Ovary (tissue), 9 donors: Measurements from ENCODE around the gene TTC9B. TPM values are rescaled to one million over a fixed set of nuclear protein-coding genes. Genes with fewer than 3 reads are reported as not detected.

Source experiments
- DNase-seq, 5 donors: peaks; one replicate each; pipeline ENCODE4 v3.0.0-alpha.2; 2019 to 2020
- H3K27ac ChIP-seq, 2 donors: fragments of 200-600 bp; one replicate each; pipeline versions ENCODE4 v1.5.1 to v1.8.0; 2019 to 2022
- H3K27me3 ChIP-seq: fragments of 200-600 bp; one replicate; pipeline ENCODE4 v1.8.0; 2022
- H3K36me3 ChIP-seq: fragments of 200-600 bp; sonication (generic); one replicate; pipeline ENCODE4 v1.5.1; 2019
- H3K4me1 ChIP-seq: one replicate; pipeline ENCODE4 v1.8.1; 2013; ENCODE audit warnings: mild to moderate bottlenecking, moderate library complexity; ENCODE audit not compliant: insufficient read depth
- H3K4me3 ChIP-seq: fragments of 200-600 bp; sonication (generic); one replicate; pipeline ENCODE4 v1.5.1; 2017
- H3K9me3 ChIP-seq, 2 donors: fragments of 200-600 bp in 1 of 2; sonication (generic) in 1 of 2; one replicate each; pipeline versions ENCODE4 v1.5.1 to v1.8.1; 2013 to 2019; ENCODE audit warnings: mild to moderate bottlenecking in 1 of 2, moderate library complexity in 1 of 2
- CTCF ChIP-seq, 3 donors: fragments of 450-650 bp in 2 of 3; fragments of 200-600 bp in 1 of 3; IDR thresholded peaks; one replicate each; pipeline versions ENCODE4 v1.5.1 to v1.8.0; 2016 to 2022; ENCODE audit warnings: antibody characterized with exemption in 3 of 3, mild to moderate bottlenecking in 1 of 3
- EP300 ChIP-seq: sonication (generic); formaldehyde crosslinking; IDR thresholded peaks from one replicate; pipeline ENCODE4 v1.6.1; 2017; ENCODE audit warnings: antibody characterized with exemption
- POLR2A ChIP-seq: fragments of 450-650 bp; IDR thresholded peaks from one replicate; pipeline ENCODE4 v1.6.1; 2017; ENCODE audit warnings: antibody characterized with exemption, mild to moderate bottlenecking, moderate library complexity
- WGBS, 3 donors: extraction: QIAGEN DNeasy Blood & Tissue Kit in 1 of 3; methylation state at CpG; one replicate each; pipeline versions ENCODE4 v1.1.5 to v1.1.7; 2013 to 2017; 5-methylcytosine and 5-hydroxymethylcytosine counted together
- intact Hi-C, 4 donors: fragments of 100-400 bp; cut with DNase I; formaldehyde crosslinking; loops; one replicate each; pipeline versions ENCODE4 v1.11.0 to v1.15.1; 2022 to 2023
- polyA plus RNA-seq, 2 donors: library from polyadenylated mRNA; stranded (reverse); fragments of 200-250 nt in 1 of 2; fragments of 350-450 nt in 1 of 2; fragmentation: Illumina TruSeq in 1 of 2; extraction: RNeasy Lipid Tissue Mini Kit (QIAGEN cat#74804) in 1 of 2; gene quantifications; one replicate each; pipeline ENCODE4 v1.2.3, GENCODE V29; 2013 to 2014
- total RNA-seq, 7 donors: library from RNA; depleted of rRNA in 2 of 7; stranded (reverse); fragments of >200 nt in 2 of 7; fragmentation: NEBNext Ultra II Directional in 3 of 7; extraction: Animal tissue kit (Norgen Biotek cat#: 25700) in 3 of 7; gene quantifications; one replicate each; pipeline versions ENCODE4 v1.1.0 to v1.2.4, GENCODE V29; 2016 to 2023
- donor health status: DM: no; HTN: no; CAD: no; lungs with moderate emphysema.
- donor health status: DM: no; HTN: no; CAD: no.
- donor health status: Bipolar disorder and iron deficiency.
- donor health status: DM: yes; HTN: yes; CAD: no.
- donor health status: DM: no; HTN: no; CAD: no.
- donor health status: DM: yes; HTN: yes; CAD: no.

TTC9B gene
- total and polyA plus RNA-seq, 9 donors, result not detected

- intact Hi-C loops, result loop anchor here in 1 of 4 donors (5.0 kb wide), 1 partner anchor 44 kb away; the partner anchor contains the start of gene MAP3K10
- Histone ChIP-seq H3K9me3 (no peaks in the 10 kb centered on the region), H3K27ac (no peak overlapping the region), H3K4me3 (no peak overlapping the region), H3K27me3 (no peaks in the 10 kb centered on the region), H3K36me3 (no peaks in the 10 kb centered on the region), H3K4me1 (no peaks in the 10 kb centered on the region)
- TF ChIP-seq EP300, result no peak
- no peak for TF ChIP-seq POLR2A
- TF ChIP-seq CTCF (IDR thresholded peaks at IDR 0.05), result no peak
- DNase-seq, result no peak
- WGBS, 3 donors, result 82 to 89% (median 88%) methylated on average over 6 of the region's 6 CpGs
Measured at GRCh38 chr19:40236366-40236765, 18.2 kb upstream of the TTC9B start.

GRCh38 chr19:40236026-40236355 lies 17.8 kb upstream of the TTC9B start:
- no peak for DNase-seq
- Histone ChIP-seq H3K27ac (no peak overlapping the region), H3K9me3 (no peaks in the 10 kb centered on the region), H3K4me1 (no peaks in the 10 kb centered on the region), H3K27me3 (no peaks in the 10 kb centered on the region), H3K4me3 (no peak overlapping the region), H3K36me3 (no peaks in the 10 kb centered on the region)
- 91 to 96% (median 93%) methylated on average over 9 of the region's 9 CpGs for WGBS, 3 donors
- intact Hi-C loops, result loop anchor here in 1 of 4 donors (5.0 kb wide), 1 partner anchor 44 kb away; the partner anchor contains the start of gene MAP3K10
- no peak for TF ChIP-seq EP300
- TF ChIP-seq CTCF (IDR thresholded peaks at IDR 0.05), result no peak

- Histone ChIP-seq H3K9me3 (no peaks in the 10 kb centered on the region), H3K27ac (no peak overlapping the region), H3K27me3 (no peaks in the 10 kb centered on the region), H3K4me3 (no peak overlapping the region), H3K4me1 (no peaks in the 10 kb centered on the region), H3K36me3 (no peaks in the 10 kb centered on the region)
- peak in 1 of 5 donors; percentile 18 for DNase-seq
- TF ChIP-seq CTCF (IDR thresholded peaks at IDR 0.05) (no peak), EP300 (no peak), POLR2A (no peak)
- WGBS, 3 donors, result 87 to 93% (median 92%) methylated on average over 26 to 30 of the region's 30 CpGs
- intact Hi-C loops, result loop anchor here in 1 of 4 donors (5.0 kb wide), 1 partner anchor 43 kb away; the partner anchor contains the start of gene MAP3K10
Measured at GRCh38 chr19:40235238-40236025, 17.2 kb upstream of the TTC9B start.

- H3K27me3 ChIP-seq, result no peaks in the 10 kb centered on the region
- WGBS, 3 donors, result 82 to 88% (median 84%) methylated on average over 22 of the region's 22 CpGs
- TF ChIP-seq CTCF (IDR thresholded peaks at IDR 0.05), result no peak
- TF ChIP-seq EP300, result no peak
- no peak for TF ChIP-seq POLR2A
- intact Hi-C loops, result loop anchor here in 1 of 4 donors (5.0 kb wide), 1 partner anchor 42 kb away; the partner anchor contains the start of gene MAP3K10
- peak in 1 of 5 donors; percentile 15 for DNase-seq
- H3K36me3 ChIP-seq, result no peaks in the 10 kb centered on the region
- H3K4me3 ChIP-seq, result no peak overlapping the region
- H3K27ac ChIP-seq, result no peak overlapping the region
- H3K9me3 ChIP-seq, result no peaks in the 10 kb centered on the region
- no peaks in the 10 kb centered on the region for H3K4me1 ChIP-seq
Measured at GRCh38 chr19:40234429-40235237, 16.4 kb upstream of the TTC9B start.
